ENCODE results near the gene ATP8A2.

DNA sequence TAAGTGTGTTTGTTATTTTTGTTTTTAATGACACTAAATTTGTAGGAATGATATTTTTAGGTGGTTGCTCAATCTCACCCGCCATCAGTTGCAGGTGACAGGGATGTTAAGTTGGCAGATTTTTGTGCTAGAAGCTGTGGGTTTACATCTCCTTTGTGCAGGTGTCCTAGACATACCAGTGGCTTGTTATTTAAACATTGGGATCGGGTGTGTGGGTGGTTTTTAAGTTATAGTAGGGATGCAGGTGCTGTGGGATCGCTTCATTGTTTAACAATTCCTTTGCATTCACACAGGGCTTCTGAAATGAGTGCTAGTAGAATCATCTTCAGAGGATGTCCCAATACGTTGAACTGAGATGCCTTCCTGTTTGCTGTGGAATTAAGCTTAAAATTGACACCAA, 580.1 kb downstream of the ATP8A2 start:
- TF ChIP-seq, protein P1, sequence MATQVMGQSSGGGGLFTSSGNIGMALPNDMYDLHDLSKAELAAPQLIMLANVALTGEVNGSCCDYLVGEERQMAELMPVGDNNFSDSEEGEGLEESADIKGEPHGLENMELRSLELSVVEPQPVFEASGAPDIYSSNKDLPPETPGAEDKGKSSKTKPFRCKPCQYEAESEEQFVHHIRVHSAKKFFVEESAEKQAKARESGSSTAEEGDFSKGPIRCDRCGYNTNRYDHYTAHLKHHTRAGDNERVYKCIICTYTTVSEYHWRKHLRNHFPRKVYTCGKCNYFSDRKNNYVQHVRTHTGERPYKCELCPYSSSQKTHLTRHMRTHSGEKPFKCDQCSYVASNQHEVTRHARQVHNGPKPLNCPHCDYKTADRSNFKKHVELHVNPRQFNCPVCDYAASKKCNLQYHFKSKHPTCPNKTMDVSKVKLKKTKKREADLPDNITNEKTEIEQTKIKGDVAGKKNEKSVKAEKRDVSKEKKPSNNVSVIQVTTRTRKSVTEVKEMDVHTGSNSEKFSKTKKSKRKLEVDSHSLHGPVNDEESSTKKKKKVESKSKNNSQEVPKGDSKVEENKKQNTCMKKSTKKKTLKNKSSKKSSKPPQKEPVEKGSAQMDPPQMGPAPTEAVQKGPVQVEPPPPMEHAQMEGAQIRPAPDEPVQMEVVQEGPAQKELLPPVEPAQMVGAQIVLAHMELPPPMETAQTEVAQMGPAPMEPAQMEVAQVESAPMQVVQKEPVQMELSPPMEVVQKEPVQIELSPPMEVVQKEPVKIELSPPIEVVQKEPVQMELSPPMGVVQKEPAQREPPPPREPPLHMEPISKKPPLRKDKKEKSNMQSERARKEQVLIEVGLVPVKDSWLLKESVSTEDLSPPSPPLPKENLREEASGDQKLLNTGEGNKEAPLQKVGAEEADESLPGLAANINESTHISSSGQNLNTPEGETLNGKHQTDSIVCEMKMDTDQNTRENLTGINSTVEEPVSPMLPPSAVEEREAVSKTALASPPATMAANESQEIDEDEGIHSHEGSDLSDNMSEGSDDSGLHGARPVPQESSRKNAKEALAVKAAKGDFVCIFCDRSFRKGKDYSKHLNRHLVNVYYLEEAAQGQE (IDR thresholded peaks at IDR 0.05; ENCODE audit: low read depth, low read length) = no peak
- no peak for TF ChIP-seq STAT3 (IDR thresholded peaks at IDR 0.05; ENCODE audit: low read depth, low read length)
- no peak for TF ChIP-seq EZH2 (IDR thresholded peaks at IDR 0.05; ENCODE audit: borderline replicate concordance, control insufficient read depth, low read depth, low read length)
- TF ChIP-seq, protein P2, sequence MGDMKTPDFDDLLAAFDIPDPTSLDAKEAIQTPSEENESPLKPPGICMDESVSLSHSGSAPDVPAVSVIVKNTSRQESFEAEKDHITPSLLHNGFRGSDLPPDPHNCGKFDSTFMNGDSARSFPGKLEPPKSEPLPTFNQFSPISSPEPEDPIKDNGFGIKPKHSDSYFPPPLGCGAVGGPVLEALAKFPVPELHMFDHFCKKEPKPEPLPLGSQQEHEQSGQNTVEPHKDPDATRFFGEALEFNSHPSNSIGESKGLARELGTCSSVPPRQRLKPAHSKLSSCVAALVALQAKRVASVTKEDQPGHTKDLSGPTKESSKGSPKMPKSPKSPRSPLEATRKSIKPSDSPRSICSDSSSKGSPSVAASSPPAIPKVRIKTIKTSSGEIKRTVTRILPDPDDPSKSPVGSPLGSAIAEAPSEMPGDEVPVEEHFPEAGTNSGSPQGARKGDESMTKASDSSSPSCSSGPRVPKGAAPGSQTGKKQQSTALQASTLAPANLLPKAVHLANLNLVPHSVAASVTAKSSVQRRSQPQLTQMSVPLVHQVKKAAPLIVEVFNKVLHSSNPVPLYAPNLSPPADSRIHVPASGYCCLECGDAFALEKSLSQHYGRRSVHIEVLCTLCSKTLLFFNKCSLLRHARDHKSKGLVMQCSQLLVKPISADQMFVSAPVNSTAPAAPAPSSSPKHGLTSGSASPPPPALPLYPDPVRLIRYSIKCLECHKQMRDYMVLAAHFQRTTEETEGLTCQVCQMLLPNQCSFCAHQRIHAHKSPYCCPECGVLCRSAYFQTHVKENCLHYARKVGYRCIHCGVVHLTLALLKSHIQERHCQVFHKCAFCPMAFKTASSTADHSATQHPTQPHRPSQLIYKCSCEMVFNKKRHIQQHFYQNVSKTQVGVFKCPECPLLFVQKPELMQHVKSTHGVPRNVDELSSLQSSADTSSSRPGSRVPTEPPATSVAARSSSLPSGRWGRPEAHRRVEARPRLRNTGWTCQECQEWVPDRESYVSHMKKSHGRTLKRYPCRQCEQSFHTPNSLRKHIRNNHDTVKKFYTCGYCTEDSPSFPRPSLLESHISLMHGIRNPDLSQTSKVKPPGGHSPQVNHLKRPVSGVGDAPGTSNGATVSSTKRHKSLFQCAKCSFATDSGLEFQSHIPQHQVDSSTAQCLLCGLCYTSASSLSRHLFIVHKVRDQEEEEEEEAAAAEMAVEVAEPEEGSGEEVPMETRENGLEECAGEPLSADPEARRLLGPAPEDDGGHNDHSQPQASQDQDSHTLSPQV (IDR thresholded peaks at IDR 0.05) = no peak
- TF ChIP-seq ATF7 (IDR thresholded peaks at IDR 0.05; ENCODE audit: low read depth) = no peak
- TF ChIP-seq, protein P3, sequence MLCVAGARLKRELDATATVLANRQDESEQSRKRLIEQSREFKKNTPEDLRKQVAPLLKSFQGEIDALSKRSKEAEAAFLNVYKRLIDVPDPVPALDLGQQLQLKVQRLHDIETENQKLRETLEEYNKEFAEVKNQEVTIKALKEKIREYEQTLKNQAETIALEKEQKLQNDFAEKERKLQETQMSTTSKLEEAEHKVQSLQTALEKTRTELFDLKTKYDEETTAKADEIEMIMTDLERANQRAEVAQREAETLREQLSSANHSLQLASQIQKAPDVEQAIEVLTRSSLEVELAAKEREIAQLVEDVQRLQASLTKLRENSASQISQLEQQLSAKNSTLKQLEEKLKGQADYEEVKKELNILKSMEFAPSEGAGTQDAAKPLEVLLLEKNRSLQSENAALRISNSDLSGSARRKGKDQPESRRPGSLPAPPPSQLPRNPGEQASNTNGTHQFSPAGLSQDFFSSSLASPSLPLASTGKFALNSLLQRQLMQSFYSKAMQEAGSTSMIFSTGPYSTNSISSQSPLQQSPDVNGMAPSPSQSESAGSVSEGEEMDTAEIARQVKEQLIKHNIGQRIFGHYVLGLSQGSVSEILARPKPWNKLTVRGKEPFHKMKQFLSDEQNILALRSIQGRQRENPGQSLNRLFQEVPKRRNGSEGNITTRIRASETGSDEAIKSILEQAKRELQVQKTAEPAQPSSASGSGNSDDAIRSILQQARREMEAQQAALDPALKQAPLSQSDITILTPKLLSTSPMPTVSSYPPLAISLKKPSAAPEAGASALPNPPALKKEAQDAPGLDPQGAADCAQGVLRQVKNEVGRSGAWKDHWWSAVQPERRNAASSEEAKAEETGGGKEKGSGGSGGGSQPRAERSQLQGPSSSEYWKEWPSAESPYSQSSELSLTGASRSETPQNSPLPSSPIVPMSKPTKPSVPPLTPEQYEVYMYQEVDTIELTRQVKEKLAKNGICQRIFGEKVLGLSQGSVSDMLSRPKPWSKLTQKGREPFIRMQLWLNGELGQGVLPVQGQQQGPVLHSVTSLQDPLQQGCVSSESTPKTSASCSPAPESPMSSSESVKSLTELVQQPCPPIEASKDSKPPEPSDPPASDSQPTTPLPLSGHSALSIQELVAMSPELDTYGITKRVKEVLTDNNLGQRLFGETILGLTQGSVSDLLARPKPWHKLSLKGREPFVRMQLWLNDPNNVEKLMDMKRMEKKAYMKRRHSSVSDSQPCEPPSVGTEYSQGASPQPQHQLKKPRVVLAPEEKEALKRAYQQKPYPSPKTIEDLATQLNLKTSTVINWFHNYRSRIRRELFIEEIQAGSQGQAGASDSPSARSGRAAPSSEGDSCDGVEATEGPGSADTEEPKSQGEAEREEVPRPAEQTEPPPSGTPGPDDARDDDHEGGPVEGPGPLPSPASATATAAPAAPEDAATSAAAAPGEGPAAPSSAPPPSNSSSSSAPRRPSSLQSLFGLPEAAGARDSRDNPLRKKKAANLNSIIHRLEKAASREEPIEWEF (IDR thresholded peaks at IDR 0.05; ENCODE audit: insufficient replicate concordance, low read depth, low read length) = no peak
- TF ChIP-seq, protein P4, sequence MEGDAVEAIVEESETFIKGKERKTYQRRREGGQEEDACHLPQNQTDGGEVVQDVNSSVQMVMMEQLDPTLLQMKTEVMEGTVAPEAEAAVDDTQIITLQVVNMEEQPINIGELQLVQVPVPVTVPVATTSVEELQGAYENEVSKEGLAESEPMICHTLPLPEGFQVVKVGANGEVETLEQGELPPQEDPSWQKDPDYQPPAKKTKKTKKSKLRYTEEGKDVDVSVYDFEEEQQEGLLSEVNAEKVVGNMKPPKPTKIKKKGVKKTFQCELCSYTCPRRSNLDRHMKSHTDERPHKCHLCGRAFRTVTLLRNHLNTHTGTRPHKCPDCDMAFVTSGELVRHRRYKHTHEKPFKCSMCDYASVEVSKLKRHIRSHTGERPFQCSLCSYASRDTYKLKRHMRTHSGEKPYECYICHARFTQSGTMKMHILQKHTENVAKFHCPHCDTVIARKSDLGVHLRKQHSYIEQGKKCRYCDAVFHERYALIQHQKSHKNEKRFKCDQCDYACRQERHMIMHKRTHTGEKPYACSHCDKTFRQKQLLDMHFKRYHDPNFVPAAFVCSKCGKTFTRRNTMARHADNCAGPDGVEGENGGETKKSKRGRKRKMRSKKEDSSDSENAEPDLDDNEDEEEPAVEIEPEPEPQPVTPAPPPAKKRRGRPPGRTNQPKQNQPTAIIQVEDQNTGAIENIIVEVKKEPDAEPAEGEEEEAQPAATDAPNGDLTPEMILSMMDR (IDR thresholded peaks at IDR 0.05 in 2 of 3, conservative IDR thresholded peaks at IDR 0.05 in 1 of 3; ENCODE audit: control insufficient read depth in 2 of 3, extremely low read depth in 1 of 3, insufficient read depth in 1 of 3, low read depth in 3 of 3, low read length in 3 of 3) = no peak
- no peak for TF ChIP-seq POLR2AphosphoS5 (IDR thresholded peaks at IDR 0.05; ENCODE audit: low read length)
- no peak for TF ChIP-seq EP300 (IDR thresholded peaks at IDR 0.05; ENCODE audit: borderline replicate concordance in 1 of 2, control insufficient read depth in 1 of 2, low read depth in 2 of 2, low read length in 2 of 2)

All from GM12878 (cell line).